Activated CD4-positive, alpha-beta memory T cell treated with anti-CD3 and anti-CD28 coated beads for 36 hours (primary cell): ENCODE measurements around the gene CREB3L2. TPM values are rescaled to one million over a fixed set of nuclear protein-coding genes. Genes with fewer than 3 reads are reported as not detected.

Source experiments
- CTCF ChIA-PET: fragments of 350-600 bp; sonication (Branson Sonifier 250); formaldehyde crosslinking; loops from one replicate; lab custom pipeline; 2021; ENCODE audit warnings: antibody characterized with exemption, inconsistent platforms; lab: Charles Lee
- POLR2A ChIA-PET: fragments of 350-600 bp; sonication (Branson Sonifier 250); formaldehyde crosslinking; loops from one replicate; lab custom pipeline; 2021; ENCODE audit warnings: antibody characterized with exemption; lab: Charles Lee
- DNase-seq: peaks from one replicate; pipeline ENCODE4 v3.0.0-alpha.2; 2020
- H3K27ac Mint-ChIP-seq: one replicate; pipeline ENCODE4 v1.8.0; 2021; ENCODE audit warnings: mixed read lengths
- H3K27me3 Mint-ChIP-seq: one replicate; pipeline ENCODE4 v1.8.0; 2021; ENCODE audit warnings: mixed read lengths
- H3K36me3 Mint-ChIP-seq: one replicate; pipeline ENCODE4 v1.8.0; 2021; ENCODE audit warnings: mixed read lengths
- H3K4me1 Mint-ChIP-seq: one replicate; pipeline ENCODE4 v1.8.0; 2021; ENCODE audit warnings: low read depth, mixed read lengths
- H3K4me3 Mint-ChIP-seq: one replicate; pipeline ENCODE4 v1.8.0; 2021; ENCODE audit warnings: mild to moderate bottlenecking, mixed read lengths
- H3K9me3 Mint-ChIP-seq: one replicate; pipeline ENCODE4 v1.8.0; 2021; ENCODE audit warnings: mixed read lengths
- intact Hi-C: fragments of 100-400 bp; cut with micrococcal nuclease; formaldehyde crosslinking; loops from one replicate; pipeline ENCODE4 v1.15.1; 2023
- total RNA-seq, 2 experiments: library from RNA; stranded (reverse); gene quantifications; one replicate each; pipeline ENCODE4 v1.2.3, GENCODE V29; 2021

The CREB3L2 gene
- total RNA-seq, 2 experiments from 2014 or later, result 36.1 to 39.4 TPM

GRCh38 chr7:137871170-137871915 lies 130.5 kb downstream of the CREB3L2 start:
- intact Hi-C loops, result no loop called here
- Mint-ChIP-seq H3K9me3 (peaks cover 4% of the 10 kb centered on the region), H3K36me3 (peaks cover 50% of the 10 kb centered on the region), H3K4me3 (no peak overlapping the region), H3K4me1 (peaks cover 12% of the 10 kb centered on the region), H3K27ac (no peak overlapping the region), H3K27me3 (no peaks in the 10 kb centered on the region)
- CTCF ChIA-PET, result interaction anchor here (0.9 kb wide), 1 partner anchor 32 kb away, joined by 4 read pairs; no protein-coding TSS in a partner anchor
- POLR2A ChIA-PET, result no interaction called here
- DNase-seq, result no peak

GRCh38 chr7:137870684-137871083 lies 131.2 kb downstream of the CREB3L2 start:
- ChIA-PET CTCF (interaction anchor here (0.9 kb wide), 1 partner anchor 33 kb away, joined by 4 read pairs; no protein-coding TSS in a partner anchor), POLR2A (no interaction called here)
- intact Hi-C loops, result no loop called here
- Mint-ChIP-seq H3K27me3 (no peaks in the 10 kb centered on the region), H3K4me3 (no peak overlapping the region), H3K4me1 (peaks cover 12% of the 10 kb centered on the region), H3K9me3 (peaks cover 10% of the 10 kb centered on the region), H3K27ac (no peak overlapping the region), H3K36me3 (peaks cover 56% of the 10 kb centered on the region)
- DNase-seq, result no peak

- H3K36me3 Mint-ChIP-seq, result peaks cover 62% of the 10 kb centered on the region
- peaks cover 15% of the 10 kb centered on the region for H3K9me3 Mint-ChIP-seq
- CTCF ChIA-PET, result interaction anchor here (0.7 to 0.9 kb wide), 2 partner anchors 9 to 34 kb away, joined by 3 to 4 read pairs; no protein-coding TSS in a partner anchor
- POLR2A ChIA-PET, result no interaction called here
- peaks cover 12% of the 10 kb centered on the region for H3K4me1 Mint-ChIP-seq
- no peak overlapping the region for H3K4me3 Mint-ChIP-seq
- no peak overlapping the region for H3K27ac Mint-ChIP-seq
- H3K27me3 Mint-ChIP-seq, result no peaks in the 10 kb centered on the region
- DNase-seq, result no peak
- intact Hi-C loops, result no loop called here
Measured at GRCh38 chr7:137870078-137870477, 131.8 kb downstream of the CREB3L2 start.

GRCh38 chr7:137869260-137869659 lies 132.6 kb downstream of the CREB3L2 start:
- intact Hi-C loops, result no loop called here
- H3K27ac Mint-ChIP-seq, result no peak overlapping the region
- H3K4me3 Mint-ChIP-seq, result no peak overlapping the region
- no peak for DNase-seq
- peaks cover 61% of the 10 kb centered on the region for H3K36me3 Mint-ChIP-seq
- POLR2A ChIA-PET, result interaction anchor here (0.6 kb wide), 1 partner anchor 52 kb away, joined by 4 read pairs; no protein-coding TSS in a partner anchor
- CTCF ChIA-PET, result interaction anchor here (0.7 kb wide), 1 partner anchor 10 kb away, joined by 3 read pairs; no protein-coding TSS in a partner anchor
- H3K4me1 Mint-ChIP-seq, result peaks cover 12% of the 10 kb centered on the region
- H3K9me3 Mint-ChIP-seq, result peaks cover 15% of the 10 kb centered on the region
- H3K27me3 Mint-ChIP-seq, result no peaks in the 10 kb centered on the region

- intact Hi-C loops, result no loop called here
- Mint-ChIP-seq H3K27ac (no peak overlapping the region), H3K27me3 (no peaks in the 10 kb centered on the region), H3K36me3 (peaks cover 54% of the 10 kb centered on the region), H3K4me1 (no peaks in the 10 kb centered on the region), H3K4me3 (no peak overlapping the region), H3K9me3 (peaks cover 15% of the 10 kb centered on the region)
- DNase-seq, result no peak
- POLR2A ChIA-PET, result no interaction called here
- CTCF ChIA-PET, result no interaction called here
Measured at GRCh38 chr7:137867289-137867688, 134.6 kb downstream of the CREB3L2 start.

GRCh38 chr7:137865764-137866163 lies 136.1 kb downstream of the CREB3L2 start:
- Mint-ChIP-seq H3K4me1 (no peaks in the 10 kb centered on the region), H3K27me3 (no peaks in the 10 kb centered on the region), H3K27ac (no peak overlapping the region), H3K9me3 (peaks cover 15% of the 10 kb centered on the region), H3K36me3 (peaks cover 48% of the 10 kb centered on the region), H3K4me3 (no peak overlapping the region)
- DNase-seq, result no peak
- CTCF ChIA-PET, result no interaction called here
- POLR2A ChIA-PET, result no interaction called here
- intact Hi-C loops, result no loop called here

- no peak for DNase-seq
- ChIA-PET POLR2A (no interaction called here), CTCF (no interaction called here)
- Mint-ChIP-seq H3K9me3 (peaks cover 15% of the 10 kb centered on the region), H3K36me3 (peaks cover 37% of the 10 kb centered on the region), H3K27ac (no peak overlapping the region), H3K4me1 (no peaks in the 10 kb centered on the region), H3K27me3 (no peaks in the 10 kb centered on the region), H3K4me3 (no peak overlapping the region)
- intact Hi-C loops, result no loop called here
Measured at GRCh38 chr7:137862964-137863363, 138.9 kb downstream of the CREB3L2 start.

GRCh38 chr7:137862358-137862757 lies 139.5 kb downstream of the CREB3L2 start:
- no peak for DNase-seq
- Mint-ChIP-seq H3K4me3 (no peak overlapping the region), H3K4me1 (no peaks in the 10 kb centered on the region), H3K36me3 (peaks cover 30% of the 10 kb centered on the region), H3K27me3 (no peaks in the 10 kb centered on the region), H3K27ac (no peak overlapping the region), H3K9me3 (peaks cover 15% of the 10 kb centered on the region)
- ChIA-PET POLR2A (no interaction called here), CTCF (no interaction called here)
- intact Hi-C loops, result no loop called here

- intact Hi-C loops, result no loop called here
- no peak for DNase-seq
- ChIA-PET CTCF (no interaction called here), POLR2A (no interaction called here)
- Mint-ChIP-seq H3K9me3 (peaks cover 3% of the 10 kb centered on the region), H3K27ac (no peak overlapping the region), H3K27me3 (no peaks in the 10 kb centered on the region), H3K4me3 (no peak overlapping the region), H3K4me1 (no peaks in the 10 kb centered on the region), H3K36me3 (peaks cover 15% of the 10 kb centered on the region)
Measured at GRCh38 chr7:137860542-137860941, 141.3 kb downstream of the CREB3L2 start.

GRCh38 chr7:137853053-137853452 lies 148.8 kb downstream of the CREB3L2 start:
- peaks cover 1% of the 10 kb centered on the region for H3K36me3 Mint-ChIP-seq
- DNase-seq, result no peak
- H3K27ac Mint-ChIP-seq, result no peak overlapping the region
- intact Hi-C loops, result no loop called here
- H3K4me1 Mint-ChIP-seq, result peaks cover 12% of the 10 kb centered on the region
- H3K4me3 Mint-ChIP-seq, result no peak overlapping the region
- H3K27me3 Mint-ChIP-seq, result peaks cover 9% of the 10 kb centered on the region
- ChIA-PET CTCF (interaction anchor here (1.3 kb wide), 1 partner anchor 51 kb away, joined by 3 read pairs; no protein-coding TSS in a partner anchor), POLR2A (no interaction called here)
- no peaks in the 10 kb centered on the region for H3K9me3 Mint-ChIP-seq

- peaks cover 15% of the 10 kb centered on the region for H3K27me3 Mint-ChIP-seq
- H3K4me1 Mint-ChIP-seq, result peaks cover 15% of the 10 kb centered on the region
- no peak for DNase-seq
- peaks cover 1% of the 10 kb centered on the region for H3K36me3 Mint-ChIP-seq
- no peak overlapping the region for H3K27ac Mint-ChIP-seq
- ChIA-PET CTCF (interaction anchor here (1.3 kb wide), 1 partner anchor 52 kb away, joined by 3 read pairs; no protein-coding TSS in a partner anchor), POLR2A (no interaction called here)
- H3K9me3 Mint-ChIP-seq, result no peaks in the 10 kb centered on the region
- H3K4me3 Mint-ChIP-seq, result no peak overlapping the region
- intact Hi-C loops, result no loop called here
Measured at GRCh38 chr7:137852108-137852507, 149.8 kb downstream of the CREB3L2 start.

- no peak for DNase-seq
- CTCF ChIA-PET, result interaction anchor here (0.8 kb wide), 1 partner anchor 195 kb away, joined by 3 read pairs; no protein-coding TSS in a partner anchor
- peaks cover 1% of the 10 kb centered on the region for H3K36me3 Mint-ChIP-seq
- intact Hi-C loops, result no loop called here
- no peak overlapping the region for H3K4me3 Mint-ChIP-seq
- POLR2A ChIA-PET, result no interaction called here
- peaks cover 15% of the 10 kb centered on the region for H3K4me1 Mint-ChIP-seq
- peaks cover 15% of the 10 kb centered on the region for H3K27me3 Mint-ChIP-seq
- no peaks in the 10 kb centered on the region for H3K9me3 Mint-ChIP-seq
- H3K27ac Mint-ChIP-seq, result no peak overlapping the region
Measured at GRCh38 chr7:137850972-137851945, 150.6 kb downstream of the CREB3L2 start.
